Mesendoderm (in vitro differentiated cells): ENCODE results near the gene CSTPP1.

Experiments
- DNase-seq: peaks from one replicate; pipeline ENCODE4 v3.0.0; 2013
- H2AK5ac ChIP-seq: 2 replicates; pipeline ENCODE4 v1.6.1; 2013; ENCODE audit warnings: low read length, inconsistent platforms
- H2BK120ac ChIP-seq: 2 replicates; pipeline ENCODE4 v1.6.1; 2013; ENCODE audit warnings: low read depth, mild to moderate bottlenecking, low read length, moderate library complexity, mixed read lengths
- H2BK15ac ChIP-seq: replicated peaks from 2 replicates; pipeline ENCODE4 v1.6.1; 2013; ENCODE audit warnings: low read depth, mild to moderate bottlenecking, moderate library complexity
- H2BK5ac ChIP-seq: 2 replicates; pipeline ENCODE4 v1.6.1; 2013; ENCODE audit warnings: low read length, inconsistent platforms
- H3K18ac ChIP-seq: 2 replicates; pipeline ENCODE4 v1.6.1; 2013; ENCODE audit warnings: mild to moderate bottlenecking, low read length, mixed read lengths
- H3K23ac ChIP-seq: one replicate; pipeline ENCODE4 v1.6.1; 2013; ENCODE audit warnings: low read length
- H3K27ac ChIP-seq: 2 replicates; pipeline ENCODE4 v1.5.1; 2013; ENCODE audit warnings: low read depth, mild to moderate bottlenecking, inconsistent platforms, low read length, moderate library complexity
- H3K27me3 ChIP-seq: 2 replicates; pipeline ENCODE4 v1.6.1; 2013; ENCODE audit warnings: low read length, control low read depth, mild to moderate bottlenecking, inconsistent platforms; ENCODE audit not compliant: insufficient read depth, poor library complexity
- H3K36me3 ChIP-seq: 2 replicates; pipeline ENCODE4 v1.6.1; 2013; ENCODE audit warnings: low read length, inconsistent platforms; ENCODE audit not compliant: control insufficient read depth, insufficient read depth
- H3K4ac ChIP-seq: one replicate; pipeline ENCODE4 v1.6.1; 2013; ENCODE audit warnings: low read depth, mild to moderate bottlenecking, low read length, moderate library complexity
- H3K4me1 ChIP-seq: 2 replicates; pipeline ENCODE4 v1.6.1; 2013; ENCODE audit warnings: low read depth, low read length, inconsistent platforms; ENCODE audit not compliant: control insufficient read depth
- H3K4me2 ChIP-seq: 2 replicates; pipeline ENCODE4 v1.6.1; 2013; ENCODE audit warnings: low read length
- H3K4me3 ChIP-seq: 2 replicates; pipeline ENCODE4 v1.5.1; 2013; ENCODE audit warnings: mild to moderate bottlenecking, low read length
- H3K56ac ChIP-seq: one replicate; pipeline ENCODE4 v1.6.1; 2013; ENCODE audit warnings: low read length
- H3K79me1 ChIP-seq: 2 replicates; pipeline ENCODE4 v1.6.1; 2013; ENCODE audit warnings: low read length, inconsistent platforms
- H3K79me2 ChIP-seq: 2 replicates; pipeline ENCODE4 v1.6.1; 2013; ENCODE audit warnings: mild to moderate bottlenecking, low read length; ENCODE audit not compliant: control insufficient read depth, insufficient read depth
- H3K9ac ChIP-seq: 2 replicates; pipeline ENCODE4 v1.6.1; 2013; ENCODE audit warnings: low read length, inconsistent platforms
- H4K5ac ChIP-seq: one replicate; pipeline ENCODE4 v1.6.1; 2013; ENCODE audit warnings: low read length
- H4K8ac ChIP-seq: one replicate; pipeline ENCODE4 v1.6.1; 2013; ENCODE audit warnings: low read depth, mild to moderate bottlenecking, control low read depth, low read length, moderate library complexity
- WGBS: extraction: QIAGEN DNeasy Blood & Tissue Kit; methylation state at CpG from one replicate; pipeline ENCODE4 v1.1.7; 2013; ENCODE audit warnings: low lambda C conversion rate, missing lambda C conversion rate; ENCODE audit not compliant: insufficient coverage; ENCODE audit errors: extremely low coverage; 5-methylcytosine and 5-hydroxymethylcytosine counted together

Gene CSTPP1

GRCh38 chr11:47157805-47158204, 221.2 kb downstream of the CSTPP1 start:
- no peaks in the 10 kb centered on the region for H3K79me2 ChIP-seq
- no peak for DNase-seq
- H3K23ac ChIP-seq = no peak overlapping the region
- no peak overlapping the region for H3K4me2 ChIP-seq
- H2BK120ac ChIP-seq = no peak overlapping the region
- no peaks in the 10 kb centered on the region for H3K79me1 ChIP-seq
- H2AK5ac ChIP-seq = no peak overlapping the region
- H3K4ac ChIP-seq = no peak overlapping the region
- no peaks in the 10 kb centered on the region for H3K27me3 ChIP-seq
- H3K36me3 ChIP-seq = no peaks in the 10 kb centered on the region
- H3K18ac ChIP-seq = no peak overlapping the region
- no peak overlapping the region for H3K4me3 ChIP-seq
- no peak overlapping the region for H3K56ac ChIP-seq
- no peak overlapping the region for H2BK15ac ChIP-seq
- no peaks in the 10 kb centered on the region for H3K4me1 ChIP-seq
- no peak overlapping the region for H3K27ac ChIP-seq
- no peak overlapping the region for H3K9ac ChIP-seq
- no peak overlapping the region for H2BK5ac ChIP-seq
- H4K5ac ChIP-seq = no peak overlapping the region
- no CpG with 5 or more reads among the region's 8 CpGs for WGBS
- H4K8ac ChIP-seq = no peak overlapping the region

GRCh38 chr11:47158242-47158641, 221.7 kb downstream of the CSTPP1 start:
- H2BK15ac ChIP-seq = no peak overlapping the region
- no CpG with 5 or more reads among the region's 5 CpGs for WGBS
- no peak for DNase-seq

GRCh38 chr11:47160753-47161133, 224.2 kb downstream of the CSTPP1 start:
- Histone ChIP-seq H3K4me3 (no peak overlapping the region), H2BK5ac (no peak overlapping the region), H3K4me2 (no peak overlapping the region), H3K18ac (no peak overlapping the region), H3K56ac (no peak overlapping the region), H3K9ac (no peak overlapping the region), H3K4me1 (no peaks in the 10 kb centered on the region), H3K79me2 (no peaks in the 10 kb centered on the region), H4K5ac (no peak overlapping the region), H3K79me1 (no peaks in the 10 kb centered on the region), H2BK15ac (no peak overlapping the region), H3K36me3 (no peaks in the 10 kb centered on the region), H3K27ac (no peak overlapping the region), H2AK5ac (no peak overlapping the region), H2BK120ac (no peak overlapping the region), H3K27me3 (no peaks in the 10 kb centered on the region), H3K4ac (no peak overlapping the region), H4K8ac (no peak overlapping the region), H3K23ac (no peak overlapping the region)
- WGBS = no CpG with 5 or more reads among the region's 5 CpGs
- peak; percentile 49 for DNase-seq

More at GRCh38 chr11:47158242-47158641, 221.7 kb downstream of the CSTPP1 start:
- Histone ChIP-seq H2BK5ac (no peak overlapping the region), H4K5ac (no peak overlapping the region), H3K56ac (no peak overlapping the region), H3K27me3 (no peaks in the 10 kb centered on the region), H3K4ac (no peak overlapping the region), H3K36me3 (no peaks in the 10 kb centered on the region), H3K79me2 (no peaks in the 10 kb centered on the region), H3K18ac (no peak overlapping the region), H3K79me1 (no peaks in the 10 kb centered on the region), H2AK5ac (no peak overlapping the region), H2BK120ac (no peak overlapping the region), H3K4me2 (no peak overlapping the region), H3K4me3 (no peak overlapping the region), H3K4me1 (no peaks in the 10 kb centered on the region), H3K9ac (no peak overlapping the region), H4K8ac (no peak overlapping the region), H3K23ac (no peak overlapping the region), H3K27ac (no peak overlapping the region)

DNA sequence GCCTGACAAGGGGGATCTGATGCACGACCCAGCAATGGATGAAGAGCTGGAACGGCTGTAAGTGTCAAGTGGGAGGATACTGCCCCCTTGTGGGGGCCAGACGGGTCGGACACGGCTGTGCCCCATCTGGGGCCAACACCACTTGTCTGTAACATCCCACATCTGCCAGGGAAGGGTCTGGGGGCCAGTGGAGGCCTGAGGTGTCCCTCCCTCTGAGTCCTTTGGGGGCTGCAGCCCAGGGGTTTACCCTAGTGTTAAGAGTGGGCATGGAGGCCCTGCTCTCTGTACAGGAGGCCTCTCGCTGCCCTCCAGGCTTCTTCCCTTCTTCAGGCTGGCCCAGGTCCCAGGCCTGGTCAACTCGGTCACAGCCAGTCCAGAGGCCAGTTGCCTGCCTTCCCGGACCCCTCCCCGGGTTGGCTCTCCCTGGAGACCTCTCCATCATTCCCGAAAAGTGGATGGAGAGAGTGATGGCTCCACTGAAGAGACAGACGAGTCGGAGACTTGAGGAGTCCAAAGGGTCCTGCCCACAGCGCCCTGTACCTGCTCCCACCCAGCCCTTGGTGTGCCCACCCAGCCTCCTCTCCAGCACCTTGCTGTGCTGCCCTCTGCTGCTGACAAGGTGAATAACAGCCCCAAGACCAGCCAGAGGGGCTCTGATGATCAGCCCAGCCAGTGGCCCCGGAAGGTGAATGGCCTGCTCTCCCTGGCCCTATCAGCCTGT, 224.7 kb downstream of the CSTPP1 start:
- Histone ChIP-seq H3K79me2 (no peaks in the 10 kb centered on the region), H3K27me3 (no peaks in the 10 kb centered on the region), H3K18ac (no peak overlapping the region), H3K36me3 (no peaks in the 10 kb centered on the region), H3K4me1 (no peaks in the 10 kb centered on the region), H2AK5ac (no peak overlapping the region), H3K4me2 (no peak overlapping the region), H3K4ac (no peak overlapping the region), H2BK5ac (no peak overlapping the region), H2BK120ac (no peak overlapping the region), H3K9ac (no peak overlapping the region), H4K8ac (no peak overlapping the region), H3K56ac (no peak overlapping the region), H4K5ac (no peak overlapping the region), H3K4me3 (no peak overlapping the region), H3K27ac (no peak overlapping the region), H2BK15ac (no peak overlapping the region), H3K23ac (no peak overlapping the region), H3K79me1 (no peaks in the 10 kb centered on the region)
- no CpG with 5 or more reads among the region's 14 CpGs for WGBS
- peak; percentile 87 for DNase-seq

DNA sequence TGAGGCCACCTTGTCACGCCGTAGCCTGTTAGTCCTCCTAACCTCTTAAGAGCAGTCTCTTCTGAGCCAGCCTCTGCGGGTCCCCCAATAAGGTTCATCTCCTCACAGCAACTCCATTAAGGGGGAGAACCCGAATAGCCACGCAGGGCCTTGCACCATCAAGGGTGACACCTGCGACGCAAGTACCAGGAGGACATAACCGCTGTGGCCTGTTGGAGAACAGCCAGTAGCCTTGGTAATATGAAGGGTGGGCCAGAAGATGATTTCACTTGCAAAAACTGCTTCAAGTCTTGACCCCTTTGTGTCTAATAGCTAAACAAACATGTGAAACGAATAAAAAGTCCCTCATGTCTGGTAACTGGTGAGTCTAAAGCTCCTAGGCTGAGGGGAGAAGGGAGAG, 225.3 kb downstream of the CSTPP1 start:
- no peak for DNase-seq

GRCh38 chr11:47162426-47162825, 225.9 kb downstream of the CSTPP1 start:
- Histone ChIP-seq H3K18ac (no peak overlapping the region), H4K8ac (no peak overlapping the region), H2AK5ac (no peak overlapping the region), H3K9ac (no peak overlapping the region), H3K27me3 (no peaks in the 10 kb centered on the region), H3K79me2 (no peaks in the 10 kb centered on the region), H3K4me3 (no peak overlapping the region), H3K79me1 (peaks cover 2% of the 10 kb centered on the region), H3K36me3 (peaks cover 7% of the 10 kb centered on the region), H2BK5ac (no peak overlapping the region), H3K56ac (no peak overlapping the region), H3K23ac (no peak overlapping the region), H2BK120ac (no peak overlapping the region), H2BK15ac (no peak overlapping the region), H4K5ac (no peak overlapping the region), H3K4me1 (no peaks in the 10 kb centered on the region), H3K4me2 (no peak overlapping the region), H3K4ac (no peak overlapping the region), H3K27ac (no peak overlapping the region)
- WGBS = no CpG with 5 or more reads among the region's 5 CpGs
- no peak for DNase-seq

More for the DNA sequence above, 225.3 kb downstream of the CSTPP1 start:
- H3K79me2 ChIP-seq = no peaks in the 10 kb centered on the region
- no peaks in the 10 kb centered on the region for H3K27me3 ChIP-seq
- H3K79me1 ChIP-seq = peaks cover under 1% of the 10 kb centered on the region
- no CpG with 5 or more reads among the region's 9 CpGs for WGBS
- H3K18ac ChIP-seq = no peak overlapping the region
- H3K56ac ChIP-seq = no peak overlapping the region
- H3K4me2 ChIP-seq = no peak overlapping the region
- no peak overlapping the region for H4K8ac ChIP-seq
- no peak overlapping the region for H2AK5ac ChIP-seq
- no peak overlapping the region for H3K4ac ChIP-seq
- no peak overlapping the region for H4K5ac ChIP-seq
- no peak overlapping the region for H3K4me3 ChIP-seq
- no peaks in the 10 kb centered on the region for H3K4me1 ChIP-seq
- H3K27ac ChIP-seq = no peak overlapping the region
- peaks cover 4% of the 10 kb centered on the region for H3K36me3 ChIP-seq
- H2BK120ac ChIP-seq = no peak overlapping the region
- no peak overlapping the region for H3K23ac ChIP-seq
- H3K9ac ChIP-seq = no peak overlapping the region
- no peak overlapping the region for H2BK5ac ChIP-seq
- no peak overlapping the region for H2BK15ac ChIP-seq
